Spleen (tissue), 7 donors: ENCODE data around the gene PRDX2.

ENCODE experiments used
- POLR2A ChIP-seq, 3 donors: fragments of 450-650 bp; IDR thresholded peaks; one replicate each; pipeline ENCODE4 v1.5.1; 2017; ENCODE audit warnings: antibody characterized with exemption in 3 of 3, mild to moderate bottlenecking in 1 of 3
- TF ChIP-seq, protein P1 (sequence below), 11 experiments: fragments of 200-600 bp in 7 of 11; fragments of 450-650 bp in 4 of 11; sonication (generic) in 4 of 11; IDR thresholded peaks in 8 of 11; conservative IDR thresholded peaks in 3 of 11; 1 replicate in 7 of 11; 2 replicates in 4 of 11; pipeline versions ENCODE4 v1.4.0 to v1.8.0; 2016 to 2021; ENCODE audit warnings: antibody characterized with exemption in 11 of 11, inconsistent platforms in 4 of 11, mild to moderate bottlenecking in 1 of 11
- donor health status: DM: no; HTN: no; CAD: no; lungs with moderate emphysema.
- donor health status: DM: no; HTN: no; CAD: no.
- donor health status: DM: no; HTN: no; CAD: no.

DNA sequence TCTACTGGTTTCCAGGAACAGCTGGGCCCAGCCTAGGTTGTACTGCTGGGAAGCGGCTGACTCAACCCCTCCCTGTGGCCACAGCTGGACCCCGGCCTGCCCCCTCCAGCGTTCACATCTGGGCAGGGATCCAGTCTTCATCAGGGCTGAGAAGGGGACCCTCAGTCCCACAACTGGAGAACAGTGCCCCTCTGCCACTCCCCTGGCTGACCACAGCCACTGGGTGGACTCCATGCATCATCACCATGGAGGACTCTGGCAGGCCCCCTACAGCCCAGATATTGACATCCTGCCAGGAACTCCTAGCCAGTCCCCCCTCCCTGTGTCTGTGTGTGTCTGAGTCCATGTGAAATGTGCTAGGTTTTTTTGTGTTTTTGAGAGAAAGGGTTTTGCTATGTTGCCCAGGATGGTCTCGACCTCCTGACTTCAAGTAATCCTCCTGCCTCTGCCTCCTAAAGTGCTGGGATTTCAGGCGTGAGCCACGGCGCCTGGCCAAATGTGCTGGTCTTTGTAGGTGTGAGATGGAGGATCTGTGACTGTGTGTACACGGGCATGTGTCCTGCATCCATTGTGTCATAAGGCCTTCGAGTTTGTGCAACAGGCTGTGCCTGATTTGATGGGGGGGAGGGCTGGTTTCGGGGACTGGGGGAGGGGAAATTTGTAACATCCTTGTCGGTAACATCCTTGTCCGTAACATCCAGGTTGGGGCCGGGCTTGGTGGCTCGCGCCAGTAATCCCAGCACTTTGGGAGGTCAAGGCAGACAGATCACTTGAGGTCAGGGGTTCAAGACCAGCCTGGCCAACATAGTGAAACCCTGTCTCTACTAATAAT is 22.2 kb downstream of the PRDX2 start:
- TF ChIP-seq POLR2A (IDR thresholded peaks at IDR 0.05), result no peak
- TF ChIP-seq, protein P1, sequence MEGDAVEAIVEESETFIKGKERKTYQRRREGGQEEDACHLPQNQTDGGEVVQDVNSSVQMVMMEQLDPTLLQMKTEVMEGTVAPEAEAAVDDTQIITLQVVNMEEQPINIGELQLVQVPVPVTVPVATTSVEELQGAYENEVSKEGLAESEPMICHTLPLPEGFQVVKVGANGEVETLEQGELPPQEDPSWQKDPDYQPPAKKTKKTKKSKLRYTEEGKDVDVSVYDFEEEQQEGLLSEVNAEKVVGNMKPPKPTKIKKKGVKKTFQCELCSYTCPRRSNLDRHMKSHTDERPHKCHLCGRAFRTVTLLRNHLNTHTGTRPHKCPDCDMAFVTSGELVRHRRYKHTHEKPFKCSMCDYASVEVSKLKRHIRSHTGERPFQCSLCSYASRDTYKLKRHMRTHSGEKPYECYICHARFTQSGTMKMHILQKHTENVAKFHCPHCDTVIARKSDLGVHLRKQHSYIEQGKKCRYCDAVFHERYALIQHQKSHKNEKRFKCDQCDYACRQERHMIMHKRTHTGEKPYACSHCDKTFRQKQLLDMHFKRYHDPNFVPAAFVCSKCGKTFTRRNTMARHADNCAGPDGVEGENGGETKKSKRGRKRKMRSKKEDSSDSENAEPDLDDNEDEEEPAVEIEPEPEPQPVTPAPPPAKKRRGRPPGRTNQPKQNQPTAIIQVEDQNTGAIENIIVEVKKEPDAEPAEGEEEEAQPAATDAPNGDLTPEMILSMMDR (IDR thresholded peaks at IDR 0.05 in 8 of 11, conservative IDR thresholded peaks at IDR 0.05 in 3 of 11), result peak in 1 of 11 experiments; percentile 18
